ENCODE data around the gene RAB3C.

The RAB3C gene

DNA sequence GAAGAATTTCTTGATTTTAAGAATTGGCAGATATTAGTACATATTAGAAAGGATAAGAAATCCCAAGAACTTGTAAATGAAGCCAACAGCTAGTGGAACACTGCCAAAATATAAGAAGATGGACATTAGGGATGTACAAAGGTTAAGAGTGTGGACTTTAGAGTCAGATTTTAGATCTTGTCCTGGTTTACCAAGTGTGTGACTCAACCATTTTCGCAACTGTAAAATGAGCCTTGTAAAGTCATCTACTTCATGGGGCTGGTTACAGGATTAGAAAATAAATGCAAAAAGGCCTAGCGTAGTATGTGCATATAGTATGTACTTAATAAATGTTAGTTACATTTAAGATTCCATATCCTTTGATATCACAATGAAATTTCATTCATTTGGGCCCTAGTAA lies 260.0 kb downstream of the RAB3C start:
- DNase-seq (ENCODE audit: low spot score) (no peak), ATAC-seq (ENCODE audit: low read depth) (peak; percentile 53; the same call in 2 of the 3 replicates)
- TF ChIP-seq, protein P1, sequence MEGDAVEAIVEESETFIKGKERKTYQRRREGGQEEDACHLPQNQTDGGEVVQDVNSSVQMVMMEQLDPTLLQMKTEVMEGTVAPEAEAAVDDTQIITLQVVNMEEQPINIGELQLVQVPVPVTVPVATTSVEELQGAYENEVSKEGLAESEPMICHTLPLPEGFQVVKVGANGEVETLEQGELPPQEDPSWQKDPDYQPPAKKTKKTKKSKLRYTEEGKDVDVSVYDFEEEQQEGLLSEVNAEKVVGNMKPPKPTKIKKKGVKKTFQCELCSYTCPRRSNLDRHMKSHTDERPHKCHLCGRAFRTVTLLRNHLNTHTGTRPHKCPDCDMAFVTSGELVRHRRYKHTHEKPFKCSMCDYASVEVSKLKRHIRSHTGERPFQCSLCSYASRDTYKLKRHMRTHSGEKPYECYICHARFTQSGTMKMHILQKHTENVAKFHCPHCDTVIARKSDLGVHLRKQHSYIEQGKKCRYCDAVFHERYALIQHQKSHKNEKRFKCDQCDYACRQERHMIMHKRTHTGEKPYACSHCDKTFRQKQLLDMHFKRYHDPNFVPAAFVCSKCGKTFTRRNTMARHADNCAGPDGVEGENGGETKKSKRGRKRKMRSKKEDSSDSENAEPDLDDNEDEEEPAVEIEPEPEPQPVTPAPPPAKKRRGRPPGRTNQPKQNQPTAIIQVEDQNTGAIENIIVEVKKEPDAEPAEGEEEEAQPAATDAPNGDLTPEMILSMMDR (IDR thresholded peaks at IDR 0.05; ENCODE audit: poor library complexity, severe bottlenecking) = no peak
- no peaks in the 10 kb centered on the region for H3K36me3 ChIP-seq (ENCODE audit: low read depth)
- no peak overlapping the region for H3K4me3 ChIP-seq (ENCODE audit: severe bottlenecking)
- no peak overlapping the region for H3K27ac ChIP-seq (ENCODE audit: poor library complexity, severe bottlenecking)
- H3K4me1 ChIP-seq (ENCODE audit: insufficient read depth, poor library complexity, severe bottlenecking) = no peaks in the 10 kb centered on the region
- H3K27me3 ChIP-seq (ENCODE audit: insufficient read depth, poor library complexity, severe bottlenecking) = peaks cover 3% of the 10 kb centered on the region
- peaks cover 5% of the 10 kb centered on the region for H3K9me3 ChIP-seq (ENCODE audit: severe bottlenecking)

DNA sequence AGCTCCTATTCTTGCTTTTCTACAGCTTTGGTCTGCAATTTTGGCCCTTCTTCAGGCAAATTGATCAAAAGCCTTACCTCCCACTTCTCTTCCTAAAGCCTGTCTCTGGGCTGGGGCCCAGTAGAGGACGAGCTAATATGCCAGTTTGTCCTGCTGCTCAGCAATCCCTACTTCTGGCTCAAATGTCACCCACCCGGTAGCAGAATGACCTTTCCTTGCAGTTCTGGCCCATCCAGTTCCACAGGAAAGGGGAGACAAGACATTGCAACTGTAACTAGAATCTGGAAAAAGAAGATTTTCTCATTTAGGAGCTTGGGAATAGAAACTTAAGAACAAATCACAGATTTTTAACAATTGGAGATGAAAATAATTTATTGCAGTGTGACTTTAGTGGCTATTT lies 261.5 kb downstream of the RAB3C start:
- DNase-seq (ENCODE audit: low spot score) (no peak), ATAC-seq (ENCODE audit: low read depth) (no peak)
- TF ChIP-seq, protein P1 (IDR thresholded peaks at IDR 0.05; ENCODE audit: poor library complexity, severe bottlenecking) = no peak

DNA sequence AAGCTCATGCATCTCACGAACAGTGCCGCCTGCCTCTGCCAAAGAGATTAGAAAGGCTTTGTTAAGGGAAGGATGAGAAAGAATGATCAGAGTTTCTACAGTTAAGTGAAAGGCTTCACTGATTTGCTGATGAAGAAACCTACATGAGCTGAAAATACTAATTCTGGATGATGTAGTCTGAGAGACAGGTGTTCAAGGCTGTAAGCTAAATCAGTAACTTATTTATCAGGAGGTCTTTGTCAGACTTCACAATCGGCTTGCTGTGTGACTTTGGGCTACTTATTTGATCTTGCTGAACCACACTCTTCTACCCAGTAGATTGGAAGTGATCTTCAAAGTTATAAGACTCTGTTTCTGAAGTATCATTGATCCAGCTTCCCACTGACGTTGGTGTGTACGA lies 264.2 kb downstream of the RAB3C start:
- TF ChIP-seq, protein P1 (IDR thresholded peaks at IDR 0.05; ENCODE audit: poor library complexity, severe bottlenecking) = no peak
- Histone ChIP-seq H3K36me3 (ENCODE audit: low read depth) (no peaks in the 10 kb centered on the region), H3K27me3 (ENCODE audit: insufficient read depth, poor library complexity, severe bottlenecking) (peaks cover 17% of the 10 kb centered on the region), H3K27ac (ENCODE audit: poor library complexity, severe bottlenecking) (no peak overlapping the region), H3K4me3 (ENCODE audit: severe bottlenecking) (no peak overlapping the region), H3K4me1 (ENCODE audit: insufficient read depth, poor library complexity, severe bottlenecking) (no peaks in the 10 kb centered on the region), H3K9me3 (ENCODE audit: severe bottlenecking) (no peaks in the 10 kb centered on the region)
- ATAC-seq (ENCODE audit: low read depth) (no peak), DNase-seq (ENCODE audit: low spot score) (no peak)

More for the DNA sequence above, 261.5 kb downstream of the RAB3C start:
- peaks cover 5% of the 10 kb centered on the region for H3K9me3 ChIP-seq (ENCODE audit: severe bottlenecking)
- H3K36me3 ChIP-seq (ENCODE audit: low read depth) = no peaks in the 10 kb centered on the region
- H3K27me3 ChIP-seq (ENCODE audit: insufficient read depth, poor library complexity, severe bottlenecking) = peaks cover 9% of the 10 kb centered on the region
- H3K27ac ChIP-seq (ENCODE audit: poor library complexity, severe bottlenecking) = no peak overlapping the region
- H3K4me1 ChIP-seq (ENCODE audit: insufficient read depth, poor library complexity, severe bottlenecking) = no peaks in the 10 kb centered on the region
- no peak overlapping the region for H3K4me3 ChIP-seq (ENCODE audit: severe bottlenecking)

DNA sequence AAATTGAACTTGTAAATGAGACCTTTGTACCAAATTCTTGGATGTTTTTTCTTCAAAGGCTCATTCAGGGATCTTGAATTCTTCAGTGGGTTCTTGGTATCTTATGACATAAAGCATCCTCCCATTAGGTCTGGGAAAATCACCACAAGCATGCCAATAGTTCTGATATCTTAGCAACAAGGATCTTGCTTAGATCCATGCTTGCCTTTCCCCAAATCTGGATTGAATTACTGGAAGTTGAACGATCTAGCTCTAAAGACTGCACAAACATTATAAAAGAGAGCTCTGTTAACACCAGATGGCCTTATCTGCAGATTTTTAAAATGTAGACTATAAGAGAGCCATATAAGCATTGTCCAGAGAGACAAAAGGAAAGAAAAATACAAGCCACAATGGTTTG lies 266.3 kb downstream of the RAB3C start:
- TF ChIP-seq, protein P1 (IDR thresholded peaks at IDR 0.05; ENCODE audit: poor library complexity, severe bottlenecking) = no peak
- H3K4me1 ChIP-seq (ENCODE audit: insufficient read depth, poor library complexity, severe bottlenecking) = no peaks in the 10 kb centered on the region
- H3K27me3 ChIP-seq (ENCODE audit: insufficient read depth, poor library complexity, severe bottlenecking) = peaks cover 20% of the 10 kb centered on the region
- no peak overlapping the region for H3K27ac ChIP-seq (ENCODE audit: poor library complexity, severe bottlenecking)
- DNase-seq (ENCODE audit: low spot score) = no peak
- no peak overlapping the region for H3K4me3 ChIP-seq (ENCODE audit: severe bottlenecking)
- no peaks in the 10 kb centered on the region for H3K36me3 ChIP-seq (ENCODE audit: low read depth)
- ATAC-seq (ENCODE audit: low read depth) = no peak
- no peaks in the 10 kb centered on the region for H3K9me3 ChIP-seq (ENCODE audit: severe bottlenecking)

DNA sequence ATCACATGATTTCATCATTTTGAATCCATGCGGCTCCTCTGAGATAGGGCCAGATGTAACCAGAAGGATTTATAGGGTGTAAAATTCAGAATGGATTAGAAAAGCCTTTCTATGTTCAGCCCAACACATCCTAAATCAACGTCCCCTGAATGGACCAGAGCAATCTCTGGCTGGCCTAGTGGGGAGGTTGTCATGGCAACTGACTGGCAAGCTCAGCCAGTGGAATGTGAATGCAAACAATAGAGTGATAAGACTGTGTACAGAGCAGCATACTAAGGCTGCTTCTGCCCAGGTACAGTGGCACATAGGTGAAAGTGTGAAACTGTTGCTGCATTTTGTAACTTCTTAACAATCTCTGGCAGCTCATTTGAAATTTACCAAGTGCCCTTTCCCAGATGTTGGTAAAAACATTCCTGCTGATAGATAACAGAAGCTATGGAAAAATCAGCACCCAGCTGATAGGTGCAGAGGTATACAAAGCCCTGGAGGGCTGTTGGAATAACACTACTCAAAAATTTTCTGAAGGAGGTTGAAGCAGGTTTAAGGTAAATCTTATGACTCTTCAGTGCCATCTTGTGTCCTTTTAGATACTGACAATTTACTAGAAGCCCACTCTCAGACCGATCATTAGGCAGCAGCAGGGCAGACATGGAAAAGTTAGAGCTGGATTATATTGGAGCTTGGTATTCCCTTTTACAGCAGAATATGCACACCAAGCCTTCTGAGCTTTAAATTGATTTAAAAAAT lies 267.2 kb downstream of the RAB3C start:
- TF ChIP-seq, protein P1 (IDR thresholded peaks at IDR 0.05; ENCODE audit: poor library complexity, severe bottlenecking) = peak; percentile 74
- ATAC-seq (ENCODE audit: low read depth) (peak; percentile 75; the same call in 2 of the 3 replicates), DNase-seq (ENCODE audit: low spot score) (no peak)
- Histone ChIP-seq H3K4me3 (ENCODE audit: severe bottlenecking) (no peak overlapping the region), H3K27ac (ENCODE audit: poor library complexity, severe bottlenecking) (no peak overlapping the region), H3K36me3 (ENCODE audit: low read depth) (no peaks in the 10 kb centered on the region), H3K27me3 (ENCODE audit: insufficient read depth, poor library complexity, severe bottlenecking) (peaks cover 26% of the 10 kb centered on the region), H3K4me1 (ENCODE audit: insufficient read depth, poor library complexity, severe bottlenecking) (no peaks in the 10 kb centered on the region), H3K9me3 (ENCODE audit: severe bottlenecking) (no peaks in the 10 kb centered on the region)
